Fibroblast of the aortic adventitia (primary cell): Measurements from ENCODE around the gene ZNF554. TPM values are rescaled to one million over a fixed set of nuclear protein-coding genes. Genes with fewer than 3 reads are reported as not detected.

Experiments
- DNase-seq: peaks from one replicate; pipeline ENCODE4 v3.0.0-alpha.2; 2010; ENCODE audit warnings: low read depth
- H3K4me3 ChIP-seq: 2 replicates; pipeline ENCODE4 v1.5.1; 2011; ENCODE audit warnings: low read depth, mild to moderate bottlenecking, control low read depth, low read length, moderate library complexity
- CTCF ChIP-seq: IDR thresholded peaks from 2 replicates; pipeline ENCODE4 v1.5.1; 2011; ENCODE audit warnings: mild to moderate bottlenecking, low read length, control low read depth, inconsistent platforms; ENCODE audit not compliant: insufficient read depth
- total RNA-seq: library from RNA; depleted of rRNA; stranded (reverse); fragments of >200 nt; gene quantifications from 2 replicates; pipeline ENCODE4 v1.2.3, GENCODE V29; 2012; ENCODE audit warnings: low replicate concordance

The ZNF554 gene
- total RNA-seq, 1 donor = 3.2 TPM

GRCh38 chr19:2804156-2805004 lies 15.3 kb upstream of the ZNF554 start:
- DNase-seq = no peak
- no peak for TF ChIP-seq CTCF
- no peak overlapping the region for H3K4me3 ChIP-seq

GRCh38 chr19:2805261-2805900 lies 14.3 kb upstream of the ZNF554 start:
- DNase-seq = no peak
- TF ChIP-seq CTCF = no peak
- no peak overlapping the region for H3K4me3 ChIP-seq

- no peak for DNase-seq
- TF ChIP-seq CTCF = no peak
- no peak overlapping the region for H3K4me3 ChIP-seq
Observed at GRCh38 chr19:2805991-2806649, 13.5 kb upstream of the ZNF554 start.

GRCh38 chr19:2806736-2807378 lies 12.8 kb upstream of the ZNF554 start:
- no peak overlapping the region for H3K4me3 ChIP-seq
- TF ChIP-seq CTCF = no peak
- no peak for DNase-seq

- no peak for DNase-seq
- H3K4me3 ChIP-seq = no peak overlapping the region
- TF ChIP-seq CTCF = no peak
Observed at GRCh38 chr19:2807379-2808128, 12.1 kb upstream of the ZNF554 start.
